T1000 (cell line): ENCODE measurements around the gene FAIM2.

Experiments
- DNase-seq: peaks from one replicate; lab custom pipeline; 2025; ENCODE audit warnings: mixed read lengths; lab: John Stamatoyannopoulos, UW

FAIM2 gene

GRCh38 chr12:49939307-49939706 is 35.6 kb upstream of the FAIM2 start:
- DNase-seq, result no peak

GRCh38 chr12:49937639-49938300 is 34.1 kb upstream of the FAIM2 start:
- DNase-seq, result no peak

GRCh38 chr12:49936925-49937324 is 33.2 kb upstream of the FAIM2 start:
- no peak for DNase-seq

GRCh38 chr12:49934505-49934904 is 30.8 kb upstream of the FAIM2 start:
- no peak for DNase-seq

- no peak for DNase-seq
These were observed 30.1 kb upstream of the FAIM2 start for GRCh38 chr12:49933796-49934195.

GRCh38 chr12:49932533-49933130 is 28.9 kb upstream of the FAIM2 start:
- DNase-seq, result no peak

- no peak for DNase-seq
These were observed 28.3 kb upstream of the FAIM2 start for GRCh38 chr12:49932023-49932422.

- DNase-seq, result no peak
These were observed 27.0 kb upstream of the FAIM2 start for GRCh38 chr12:49930515-49931288.

GRCh38 chr12:49929581-49929980 is 25.9 kb upstream of the FAIM2 start:
- no peak for DNase-seq

GRCh38 chr12:49928471-49928870 is 24.8 kb upstream of the FAIM2 start:
- no peak for DNase-seq

GRCh38 chr12:49925433-49926204 is 21.9 kb upstream of the FAIM2 start:
- DNase-seq, result no peak

- DNase-seq, result no peak
These were observed 21.0 kb upstream of the FAIM2 start for GRCh38 chr12:49924628-49925246.

- DNase-seq, result no peak
These were observed 20.3 kb upstream of the FAIM2 start for GRCh38 chr12:49923880-49924556.

GRCh38 chr12:49923035-49923644 is 19.4 kb upstream of the FAIM2 start:
- no peak for DNase-seq

GRCh38 chr12:49922349-49923034 is 18.8 kb upstream of the FAIM2 start:
- no peak for DNase-seq

GRCh38 chr12:49921936-49922335 is 18.2 kb upstream of the FAIM2 start:
- DNase-seq, result no peak

GRCh38 chr12:49921299-49921698 is 17.6 kb upstream of the FAIM2 start:
- no peak for DNase-seq

- no peak for DNase-seq
These were observed 17.2 kb upstream of the FAIM2 start for GRCh38 chr12:49920915-49921286.

- DNase-seq, result no peak
These were observed 16.7 kb upstream of the FAIM2 start for GRCh38 chr12:49920241-49920914.

GRCh38 chr12:49917788-49918173 is 14.1 kb upstream of the FAIM2 start:
- no peak for DNase-seq
